Heart right ventricle (tissue), 16 donors: ENCODE results near the gene KIFC3. TPM values are rescaled to one million over a fixed set of nuclear protein-coding genes. Genes with fewer than 3 reads are reported as not detected.
A peak's percentile ranks its signal among the peaks of the same experiment; 100 is the strongest.

Experiments
- ATAC-seq, 8 donors: fragments of 200-7000 bp; cut with Tn5 transposase; one replicate each; pipeline ENCODE4 v1.9.1; 2020; ENCODE audit warnings: mild to moderate bottlenecking in 8 of 8, moderate library complexity in 8 of 8, moderate number of reproducible peaks in 1 of 8
- DNase-seq, 2 donors: peaks; one replicate each; pipeline ENCODE4 v3.0.0-alpha.2; 2020
- H3K27ac ChIP-seq, 10 donors: fragments of 200-600 bp; sonication (generic) in 2 of 10; one replicate each; pipeline versions ENCODE4 v1.5.0 to v1.8.0; 2020 to 2022; ENCODE audit warnings: mild to moderate bottlenecking in 3 of 10
- H3K27me3 ChIP-seq, 7 donors: fragments of 200-600 bp; one replicate each; pipeline ENCODE4 v1.8.0; 2021 to 2022; ENCODE audit warnings: mild to moderate bottlenecking in 2 of 7
- H3K36me3 ChIP-seq, 9 donors: fragments of 200-600 bp; sonication (generic) in 1 of 9; one replicate each; pipeline versions ENCODE4 v1.5.0 to v1.8.0; 2020 to 2022; ENCODE audit warnings: mild to moderate bottlenecking in 2 of 9
- H3K4me1 ChIP-seq, 9 donors: fragments of 200-600 bp; sonication (generic) in 1 of 9; one replicate each; pipeline versions ENCODE4 v1.5.0 to v1.8.0; 2020 to 2022; ENCODE audit warnings: mild to moderate bottlenecking in 4 of 9
- H3K4me3 ChIP-seq, 10 donors: fragments of 200-600 bp; sonication (generic) in 2 of 10; one replicate each; pipeline versions ENCODE4 v1.5.0 to v1.8.0; 2020 to 2022; ENCODE audit warnings: mild to moderate bottlenecking in 7 of 10, moderate library complexity in 2 of 10
- H3K9me3 ChIP-seq, 11 donors: fragments of 200-600 bp in 10 of 11; sonication (generic) in 2 of 11; one replicate each; pipeline versions ENCODE4 v1.5.0 to v1.8.0; 2013 to 2022; ENCODE audit warnings: mild to moderate bottlenecking in 2 of 11, control low read depth in 1 of 11, moderate library complexity in 1 of 11
- CTCF ChIP-seq, 9 donors: fragments of 200-600 bp; sonication (generic) in 2 of 9; IDR thresholded peaks; one replicate each; pipeline versions ENCODE4 v1.5.0 to v1.8.0; 2021 to 2022; ENCODE audit warnings: antibody characterized with exemption in 9 of 9, mild to moderate bottlenecking in 5 of 9, moderate library complexity in 1 of 9
- WGBS, 2 donors: extraction: QIAGEN DNeasy Blood & Tissue Kit; methylation state at CpG; one replicate each; pipeline ENCODE4 v1.1.7; 2013; ENCODE audit warnings: inconsistent platforms in 1 of 2; 5-methylcytosine and 5-hydroxymethylcytosine counted together
- intact Hi-C, 10 donors: fragments of 100-400 bp; cut with DNase I; formaldehyde crosslinking; loops; one replicate each; pipeline versions ENCODE4 v1.11.1 to v1.14.2; 2022
- polyA plus RNA-seq, 2 donors: library from polyadenylated mRNA; stranded (reverse); fragments of 200-250 nt; gene quantifications; one replicate each; pipeline ENCODE4 v1.2.3, GENCODE V29; 2013
- total RNA-seq, 10 donors: library from RNA; stranded (reverse); fragmentation: NEBNext Ultra II Directional in 3 of 10; extraction: Animal tissue kit (Norgen Biotek cat#: 25700) in 3 of 10; gene quantifications; one replicate each; pipeline versions ENCODE4 v1.2.1 to v1.2.4, GENCODE V29; 2021 to 2023
- donor health status: Arrhythmogenic right ventricular cardiomyopathy.
- donor health status: ischemic (EF 13 %, LVEDD 7.1; RV severe dilation, severe dysfunction).
- donor health status: healthy with polysubstance abuse.
- donor health status: DM: no; HTN: yes; CAD: no.
- donor health status: DM: no; HTN: no; CAD: no.
- donor health status: ischemic (EF 25% LVEDD 6.9; RV normal size, moderate dysfunction).
- donor health status: ischemic (EF 25% LVEDD 5.7; RV mildly dilated, moderate dysfunction).
- donor health status: healthy.
- donor health status: DM: yes; HTN: yes; CAD: no.
- donor health status: Ischemic cardiomyopathy.
- donor health status: ischemic (EF 35%, LVEDD 5.7; RV mildly dilated, moderate dysfunction).
- donor health status: nonischemic (EF 11% LVEDD 7.7; RV severe dilation, severe dysfunction).
- donor health status: DM: yes; HTN: yes; CAD: no.
- donor health status: PGD.
- donor health status: ischemic (EF 29% LVEDD 5.4; RV normal size, mild dysfunction).
- donor health status: nonischemic (EF 23%, LVEDD 6.1; RV moderate dilation, normal function).

Gene KIFC3
- total and polyA plus RNA-seq, 12 donors = 42.5 to 97.4 (median 63.5) TPM

DNA sequence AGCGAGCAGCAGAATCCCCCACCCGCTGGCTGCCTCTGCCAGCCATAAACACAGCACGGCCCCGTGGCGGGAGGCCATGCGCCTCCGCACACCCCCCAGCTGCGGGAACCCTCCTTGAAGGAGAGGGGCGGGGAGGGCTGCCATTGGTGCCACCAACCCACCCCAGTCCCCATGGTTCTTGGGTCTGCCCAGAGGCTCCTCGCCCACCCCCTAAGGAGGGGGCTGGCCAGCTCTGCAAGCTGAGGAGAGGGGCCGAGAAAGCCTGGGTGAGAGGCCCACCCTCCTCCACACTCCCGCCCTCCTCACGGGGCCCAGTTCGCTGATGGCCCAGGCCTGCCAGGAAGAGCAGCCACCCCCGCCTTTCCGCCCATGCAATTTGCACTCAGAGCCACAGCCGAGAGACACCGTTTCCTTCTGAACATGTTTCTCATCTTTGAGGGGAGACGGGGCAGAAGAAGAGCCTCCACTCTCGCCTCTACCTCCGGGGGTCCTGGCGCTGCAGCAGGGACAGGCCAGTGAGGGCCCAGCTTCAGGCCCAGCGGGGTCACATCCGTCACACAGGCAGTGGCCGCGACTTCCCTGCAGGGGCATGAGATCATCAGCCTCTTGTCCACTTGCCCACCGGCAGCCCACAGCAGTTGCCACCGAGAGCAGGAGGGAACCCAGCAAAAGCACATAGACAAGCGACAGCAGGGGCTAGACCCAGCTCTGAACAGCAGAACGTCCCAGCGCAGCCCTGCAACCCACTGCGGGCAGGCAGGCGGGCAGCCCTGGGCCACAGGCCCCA, 43.8 kb downstream of the KIFC3 start:
- Histone ChIP-seq H3K36me3 (peaks cover 0 to 90% (median 21%) of the 10 kb centered on the region in 9 donors), H3K27me3 (no peaks in the 10 kb centered on the region), H3K9me3 (no peaks in the 10 kb centered on the region), H3K4me1 (peaks cover 0 to 35% (median 18%) of the 10 kb centered on the region in 9 donors), H3K4me3 (peak overlapping the region in 2 of 10 donors; percentile 6 to 7), H3K27ac (peak overlapping the region; percentile 54 to 80 (median 69))
- DNase-seq (no peak), ATAC-seq (peak in 5 of 8 donors; percentile 9 to 47 (median 26))
- WGBS, 2 donors = 65 to 74% methylated on average over 33 of the region's 33 CpGs
- TF ChIP-seq CTCF (IDR thresholded peaks at IDR 0.05) = no peak
- intact Hi-C loops = loop anchor here in 8 of 10 donors (2.0 to 10.0 kb wide), 7 partner anchors 44 to 249 kb away; partner anchors contain the start of genes USB1 (in 4 of the 8), ZNF319 (in 4 of the 8) and KIFC3 (in 2 of the 8)

DNA sequence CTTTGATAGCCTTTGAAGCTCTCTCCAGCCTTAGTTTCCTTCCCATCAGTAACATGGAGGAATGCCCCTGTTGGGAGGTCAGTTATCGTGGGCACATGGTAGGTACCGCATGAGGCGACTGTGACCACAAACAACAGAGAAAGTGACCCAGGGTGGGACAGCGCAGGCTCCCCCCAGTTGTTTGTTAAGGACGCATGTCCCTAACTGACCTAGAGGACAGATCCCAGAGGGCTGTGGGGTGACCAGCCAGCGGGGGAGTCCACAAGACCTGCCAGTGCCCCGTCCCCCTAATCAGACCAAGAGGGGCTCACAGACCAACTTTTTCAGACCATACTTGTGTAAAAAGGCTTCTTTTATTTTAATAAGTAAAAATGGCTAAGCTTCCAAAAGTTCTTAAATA, 44.4 kb downstream of the KIFC3 start:
- Histone ChIP-seq H3K9me3 (no peaks in the 10 kb centered on the region), H3K4me1 (peaks cover 0 to 35% (median 17%) of the 10 kb centered on the region in 9 donors), H3K4me3 (peak overlapping the region in 1 of 10 donors; percentile 7), H3K36me3 (peaks cover 0 to 90% (median 21%) of the 10 kb centered on the region in 9 donors), H3K27ac (peak overlapping the region; percentile 54 to 80 (median 69)), H3K27me3 (no peaks in the 10 kb centered on the region)
- TF ChIP-seq CTCF (IDR thresholded peaks at IDR 0.05) = no peak
- intact Hi-C loops = loop anchor here (1.0 to 10.0 kb wide), 11 partner anchors 44 to 249 kb away; partner anchors contain the start of genes USB1 (in 5 of the 10), ZNF319 (in 5 of the 10) and KIFC3 (in 2 of the 10)
- 84 to 94% methylated on average over 7 of the region's 7 CpGs for WGBS, 2 donors
- ATAC-seq = peak in 1 of 8 donors; percentile 0
- DNase-seq = no peak

GRCh38 chr16:57757326-57757786, 44.9 kb downstream of the KIFC3 start:
- peak; percentile 96 to 100 (median 99) for TF ChIP-seq CTCF (IDR thresholded peaks at IDR 0.05)
- Histone ChIP-seq H3K27me3 (no peaks in the 10 kb centered on the region), H3K9me3 (no peaks in the 10 kb centered on the region), H3K27ac (peak overlapping the region in 8 of 10 donors; percentile 54 to 80 (median 67)), H3K36me3 (peaks cover 0 to 90% (median 21%) of the 10 kb centered on the region in 9 donors), H3K4me3 (no peak overlapping the region), H3K4me1 (peaks cover 0 to 35% (median 17%) of the 10 kb centered on the region in 9 donors)
- intact Hi-C loops = loop anchor here (1.0 to 10.0 kb wide), 11 partner anchors 45 to 250 kb away; partner anchors contain the start of genes USB1 (in 4 of the 10), ZNF319 (in 4 of the 10) and KIFC3 (in 2 of the 10)
- 58 to 63% methylated on average over 11 of the region's 11 CpGs for WGBS, 2 donors
- peak; percentile 81 to 93 (median 90) for ATAC-seq
- DNase-seq = peak; percentile 90 to 93
